IMR-90 (cell line): ENCODE results near the gene TMEM213. TPM values are rescaled to one million over a fixed set of nuclear protein-coding genes. Genes with fewer than 3 reads are reported as not detected.

Experiments used
- ATAC-seq: fragments of 200-7000 bp; cut with Tn5 transposase; 2 replicates; pipeline ENCODE4 v1.9.1; 2020; ENCODE audit warnings: low read depth, mild to moderate bottlenecking, moderate library complexity
- BruUV-seq: library from RNA; stranded (reverse); fragments of 400-500 nt; replicated peaks from 2 replicates; lab custom pipeline; 2021; lab: Mats Ljungman, UMichigan
- CTCF ChIA-PET: fragments of 300-600 bp; formaldehyde crosslinking; extraction: SDS; loops from one replicate; lab custom pipeline; 2021; ENCODE audit warnings: antibody characterized with exemption; lab: Yijun Ruan, JAX
- POLR2A ChIA-PET: fragments of 300-600 bp; sonication (Branson Sonifier 250); formaldehyde crosslinking; loops from one replicate; lab custom pipeline; 2022; ENCODE audit warnings: antibody characterized with exemption; ENCODE audit not compliant: unreplicated experiment; lab: Charles Lee
- DNase-seq: peaks from one replicate; pipeline ENCODE4 v3.0.0; 2013
- H2AFZ ChIP-seq: replicated peaks from 2 replicates; pipeline ENCODE3; 2013; ENCODE audit warnings: low read length, mild to moderate bottlenecking; ENCODE audit not compliant: poor library complexity
- H2AK5ac ChIP-seq: 2 replicates; pipeline ENCODE4 v1.6.1; 2013; ENCODE audit warnings: low read depth, low read length, inconsistent platforms
- H2AK9ac ChIP-seq: replicated peaks from 2 replicates; pipeline ENCODE3; 2013; ENCODE audit warnings: mild to moderate bottlenecking, low read depth, low read length, moderate library complexity; ENCODE audit not compliant: poor library complexity
- H2BK120ac ChIP-seq: 2 replicates; pipeline ENCODE4 v1.6.1; 2013; ENCODE audit warnings: low read depth, low read length, inconsistent platforms
- H2BK15ac ChIP-seq: 3 replicates; pipeline ENCODE4 v1.6.1; 2013; ENCODE audit warnings: low read depth, low read length, inconsistent platforms
- H2BK20ac ChIP-seq: 2 replicates; pipeline ENCODE4 v1.6.1; 2013; ENCODE audit warnings: low read depth, mild to moderate bottlenecking, inconsistent platforms, low read length, moderate library complexity
- H2BK5ac ChIP-seq: 2 replicates; pipeline ENCODE4 v1.6.1; 2013; ENCODE audit warnings: mild to moderate bottlenecking, low read depth, low read length, inconsistent platforms; ENCODE audit not compliant: poor library complexity, severe bottlenecking
- H3K14ac ChIP-seq: replicated peaks from 2 replicates; pipeline ENCODE4 v1.6.1; 2013; ENCODE audit warnings: low read depth, low read length, inconsistent platforms
- H3K18ac ChIP-seq: 2 replicates; pipeline ENCODE4 v1.6.1; 2013; ENCODE audit warnings: low read depth, low read length, control low read depth
- H3K23ac ChIP-seq: 2 replicates; pipeline ENCODE4 v1.6.1; 2013; ENCODE audit warnings: low read depth, low read length, inconsistent platforms
- H3K27ac ChIP-seq: 2 replicates; pipeline ENCODE4 v1.5.1; 2013; ENCODE audit warnings: mild to moderate bottlenecking, control low read depth, low read length; ENCODE audit not compliant: insufficient read depth
- H3K27me3 ChIP-seq: 2 replicates; pipeline ENCODE4 v1.6.1; 2013; ENCODE audit warnings: low read length; ENCODE audit not compliant: control insufficient read depth, insufficient read depth
- H3K36me3 ChIP-seq: 2 replicates; pipeline ENCODE4 v1.6.1; 2013; ENCODE audit warnings: low read length, mixed read lengths; ENCODE audit not compliant: control insufficient read depth, insufficient read depth
- H3K4ac ChIP-seq: 2 replicates; pipeline ENCODE4 v1.6.1; 2013; ENCODE audit warnings: low read depth, low read length, inconsistent platforms
- H3K4me1 ChIP-seq: 2 replicates; pipeline ENCODE4 v1.6.1; 2013; ENCODE audit warnings: low read length, mixed read lengths; ENCODE audit not compliant: control insufficient read depth, insufficient read depth
- H3K4me2 ChIP-seq: 2 replicates; pipeline ENCODE4 v1.6.1; 2013; ENCODE audit warnings: low read depth, mild to moderate bottlenecking, control low read depth, low read length, moderate library complexity
- H3K4me3 ChIP-seq: 2 replicates; pipeline ENCODE4 v1.5.1; 2013; ENCODE audit warnings: low read depth, mild to moderate bottlenecking, control low read depth, low read length, moderate library complexity; ENCODE audit not compliant: insufficient read depth
- H3K56ac ChIP-seq: 2 replicates; pipeline ENCODE4 v1.6.1; 2013; ENCODE audit warnings: low read length, inconsistent platforms; ENCODE audit not compliant: insufficient read depth; ENCODE audit errors: extremely low read depth
- H3K79me1 ChIP-seq, 2 experiments: 2 replicates each; pipeline ENCODE4 v1.6.1; 2013; ENCODE audit warnings: low read length in 2 of 2, inconsistent platforms in 1 of 2, low read depth in 1 of 2
- H3K9ac ChIP-seq: 2 replicates; pipeline ENCODE4 v1.6.1; 2013; ENCODE audit warnings: low read depth, low read length, control low read depth
- H3K9me1 ChIP-seq: 2 replicates; pipeline ENCODE4 v1.6.1; 2013; ENCODE audit warnings: low read length, inconsistent platforms; ENCODE audit not compliant: insufficient read depth
- H3K9me3 ChIP-seq: 2 replicates; pipeline ENCODE4 v1.6.1; 2013; ENCODE audit warnings: low read length; ENCODE audit not compliant: control insufficient read depth, insufficient read depth
- H4K20me1 ChIP-seq: 2 replicates; pipeline ENCODE4 v1.6.1; 2013; ENCODE audit warnings: low read length, inconsistent platforms; ENCODE audit not compliant: insufficient read depth
- H4K5ac ChIP-seq: 2 replicates; pipeline ENCODE4 v1.6.1; 2013; ENCODE audit warnings: mild to moderate bottlenecking, low read depth, low read length, control low read depth
- H4K8ac ChIP-seq, 2 experiments: 2 replicates each; pipeline ENCODE4 v1.6.1; 2013; ENCODE audit warnings: low read depth in 2 of 2, low read length in 2 of 2, control low read depth in 1 of 2, inconsistent platforms in 1 of 2
- H4K91ac ChIP-seq: 2 replicates; pipeline ENCODE4 v1.6.1; 2013; ENCODE audit warnings: low read depth, low read length, inconsistent platforms; ENCODE audit not compliant: insufficient read depth
- BHLHE40 ChIP-seq: fragments of 150-350 bp; IDR thresholded peaks from 2 replicates; pipeline ENCODE4 v1.6.1; 2016; ENCODE audit warnings: mild to moderate bottlenecking, low read depth, low read length
- ELK1 ChIP-seq: fragments of 150-350 bp; IDR thresholded peaks from 2 replicates; pipeline ENCODE4 v1.6.1; 2016; ENCODE audit warnings: low read depth, mild to moderate bottlenecking, low read length, moderate library complexity, borderline replicate concordance
- FOS ChIP-seq: fragments of 150-350 bp; IDR thresholded peaks from 2 replicates; pipeline ENCODE4 v1.6.1; 2016; ENCODE audit warnings: low read depth, low read length
- MAFK ChIP-seq: IDR thresholded peaks from 2 replicates; pipeline ENCODE4 v1.6.1; 2012; ENCODE audit warnings: low read depth, low read length, improper control_type of control experiment
- MAZ ChIP-seq: IDR thresholded peaks from 2 replicates; pipeline ENCODE4 v1.6.1; 2012; ENCODE audit warnings: low read depth, mild to moderate bottlenecking, low read length, improper control_type of control experiment, moderate library complexity, borderline replicate concordance
- MXI1 ChIP-seq: IDR thresholded peaks from 2 replicates; pipeline ENCODE4 v1.6.1; 2012; ENCODE audit warnings: low read depth, mild to moderate bottlenecking, low read length, moderate library complexity, borderline replicate concordance
- POLR2A ChIP-seq: IDR thresholded peaks from 2 replicates; pipeline ENCODE4 v1.6.1; 2012; ENCODE audit warnings: mild to moderate bottlenecking, low read depth, low read length
- USF2 ChIP-seq: fragments of 150-350 bp; IDR thresholded peaks from 2 replicates; pipeline ENCODE4 v1.6.1; 2017; ENCODE audit warnings: mild to moderate bottlenecking, antibody characterized with exemption, low read length, low read depth
- WGBS, 2 experiments: methylation state at CpG; one replicate each; pipeline versions ENCODE4 v1.1.5 to v1.1.7; 2013; ENCODE audit warnings: missing lambda C conversion rate in 2 of 2; ENCODE audit not compliant: insufficient read length in 1 of 2; ENCODE audit errors: extremely low coverage in 2 of 2; 5-methylcytosine and 5-hydroxymethylcytosine counted together
- dilution Hi-C: fragments of 300-500 bp; cut with HindIII; formaldehyde crosslinking; loops from one replicate; pipeline ENCODE4 v1.14.3; 2018; ENCODE audit warnings: low sequenced_read_pairs; ENCODE audit not compliant: unreplicated experiment
- in situ Hi-C: fragments of 300-500 bp; cut with MboI; formaldehyde crosslinking; loops from 3 replicates; pipeline ENCODE4 v1.14.3; 2019; ENCODE audit warnings: low sequenced_read_pairs, inconsistent platforms, mixed read lengths
- intact Hi-C: fragments of 100-400 bp; cut with micrococcal nuclease; formaldehyde crosslinking; loops from 2 replicates; pipeline ENCODE4 v1.10.0; 2022
- polyA plus RNA-seq, 3 experiments: library from polyadenylated mRNA; depleted of rRNA; stranded (reverse); fragments of >200 nt; gene quantifications; 2 replicates each; pipeline ENCODE4 v1.2.3, GENCODE V29; 2012; ENCODE audit warnings: low replicate concordance in 1 of 3
- total RNA-seq: library from RNA; depleted of rRNA; stranded (reverse); fragments of >200 nt; gene quantifications from 2 replicates; pipeline ENCODE4 v1.2.3, GENCODE V29; 2012

TMEM213 gene
- total and polyA plus RNA-seq, 2 of the 4 experiments (the other 2 are of a cell fraction): not detected

GRCh38 chr7:138785587-138786437 lies 12.0 kb upstream of the TMEM213 start:
- in situ Hi-C loops (no loop called here), intact Hi-C loops (no loop called here), dilution Hi-C loops (no loop called here)
- WGBS, 2 experiments: 43% methylated on average over 4 of the region's 10 CpGs; no CpG with 5 or more reads in 1 of the 2 experiments
- H3K9me3 ChIP-seq: no peaks in the 10 kb centered on the region
- H2AFZ ChIP-seq: peak overlapping the region; percentile 79
- H3K9me1 ChIP-seq: no peaks in the 10 kb centered on the region
- H4K91ac ChIP-seq: no peak overlapping the region
- no peak overlapping the region for H2BK5ac ChIP-seq
- H3K36me3 ChIP-seq: no peaks in the 10 kb centered on the region
- H3K56ac ChIP-seq: no peak overlapping the region
- H2AK9ac ChIP-seq: no peak overlapping the region
- no peak overlapping the region for H2BK15ac ChIP-seq
- no peaks in the 10 kb centered on the region for H3K4me1 ChIP-seq
- no peaks in the 10 kb centered on the region for H3K79me1 ChIP-seq
- H2BK20ac ChIP-seq: no peak overlapping the region
- no peak overlapping the region for H3K4me3 ChIP-seq
- H4K8ac ChIP-seq: no peak overlapping the region
- TF ChIP-seq FOS (no peak), MAFK (no peak), MXI1 (no peak), USF2 (no peak), POLR2A (no peak), BHLHE40 (no peak), ELK1 (no peak), MAZ (no peak)
- DNase-seq (peak; percentile 11), ATAC-seq (peak; percentile 17)
- no peaks in the 10 kb centered on the region for H3K27me3 ChIP-seq
- H2BK120ac ChIP-seq: no peak overlapping the region
- ChIA-PET CTCF (interaction anchor here (0.6 kb wide), 1 partner anchor 11 kb away, joined by 4 read pairs; no protein-coding TSS in a partner anchor), POLR2A (no interaction called here)
- no TSS peak for BruUV-seq
- H3K18ac ChIP-seq: no peak overlapping the region
- H2AK5ac ChIP-seq: no peak overlapping the region
- H3K14ac ChIP-seq: no peak overlapping the region
- H4K20me1 ChIP-seq: no peaks in the 10 kb centered on the region
- H4K5ac ChIP-seq: no peak overlapping the region
- H3K23ac ChIP-seq: no peak overlapping the region
- no peak overlapping the region for H3K4ac ChIP-seq
- no peak overlapping the region for H3K9ac ChIP-seq
- H3K27ac ChIP-seq: no peak overlapping the region
- peak overlapping the region; percentile 36; the same call in 1 of the 2 replicates for H3K4me2 ChIP-seq
